HUES48 (cell line): ENCODE results near the gene PELI3.

Experiments
- H3K27ac ChIP-seq: one replicate; pipeline ENCODE4 v1.7.0; 2013; ENCODE audit warnings: low read depth, low read length, inconsistent platforms
- H3K27me3 ChIP-seq: 2 replicates; pipeline ENCODE4 v1.6.1; 2013; ENCODE audit warnings: mild to moderate bottlenecking, low read length; ENCODE audit not compliant: control insufficient read depth, insufficient read depth
- H3K36me3 ChIP-seq: 2 replicates; pipeline ENCODE4 v1.6.1; 2013; ENCODE audit warnings: low read length; ENCODE audit not compliant: control insufficient read depth, insufficient read depth
- H3K4me1 ChIP-seq: 2 replicates; pipeline ENCODE4 v1.6.1; 2013; ENCODE audit warnings: mild to moderate bottlenecking, low read length; ENCODE audit not compliant: control insufficient read depth, insufficient read depth
- H3K4me3 ChIP-seq: 2 replicates; pipeline ENCODE4 v1.5.1; 2013; ENCODE audit warnings: mild to moderate bottlenecking, low read depth, low read length
- H3K9ac ChIP-seq: 2 replicates; pipeline ENCODE4 v1.6.1; 2013; ENCODE audit warnings: mild to moderate bottlenecking, low read depth, low read length, moderate library complexity
- H3K9me3 ChIP-seq: 2 replicates; pipeline ENCODE4 v1.6.1; 2013; ENCODE audit warnings: low read length; ENCODE audit not compliant: control insufficient read depth, insufficient read depth

Gene PELI3

GRCh38 chr11:66465373-66466224, 1.1 kb upstream of the PELI3 start:
- Histone ChIP-seq H3K4me3 (peak overlapping the region; percentile 73), H3K27ac (no peak overlapping the region), H3K9ac (no peak overlapping the region), H3K9me3 (peaks cover 8% of the 10 kb centered on the region; the same call in 1 of the 2 replicates), H3K4me1 (peaks cover 22% of the 10 kb centered on the region), H3K36me3 (no peaks in the 10 kb centered on the region), H3K27me3 (no peaks in the 10 kb centered on the region)

DNA sequence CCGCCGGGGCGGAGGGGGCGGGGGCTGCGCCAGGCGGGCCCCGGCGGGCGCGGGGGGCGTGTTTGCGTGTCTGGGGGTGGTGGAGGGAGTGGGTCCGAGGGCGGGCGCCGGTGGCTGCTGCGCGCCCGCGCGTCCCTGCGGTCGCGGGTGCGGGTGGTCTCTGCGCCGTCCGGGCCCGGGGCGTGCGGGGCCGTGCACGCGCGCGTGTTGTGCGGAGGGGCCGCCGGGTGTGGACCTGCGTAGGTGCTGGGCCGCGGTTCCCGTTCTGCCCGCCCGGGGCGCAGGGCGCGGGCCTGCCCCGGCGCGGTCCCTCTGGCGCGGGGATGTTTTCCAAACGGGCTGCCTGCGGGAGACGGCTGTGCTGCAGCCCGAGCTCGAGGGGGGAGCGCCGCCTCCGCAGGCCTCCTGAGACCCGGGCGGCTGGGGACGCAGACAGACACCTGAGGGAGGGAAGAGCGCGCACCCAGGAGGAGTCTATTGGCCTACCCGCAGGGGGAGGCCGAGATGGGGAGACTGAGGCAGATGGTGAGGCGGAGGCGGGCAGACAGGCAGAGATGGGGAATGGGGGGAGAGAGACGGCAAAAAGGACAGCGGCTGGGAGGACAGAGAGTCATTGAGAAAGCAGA, 442 bp downstream of the PELI3 start:
- peaks cover 22% of the 10 kb centered on the region for H3K4me1 ChIP-seq
- H3K9me3 ChIP-seq = peaks cover 8% of the 10 kb centered on the region; the same call in 1 of the 2 replicates
- peaks cover 4% of the 10 kb centered on the region; the same call in 1 of the 2 replicates for H3K36me3 ChIP-seq
- peak overlapping the region; percentile 73 for H3K4me3 ChIP-seq
- no peak overlapping the region for H3K27ac ChIP-seq
- peak overlapping the region; percentile 10; the same call in 1 of the 2 replicates for H3K9ac ChIP-seq
- H3K27me3 ChIP-seq = no peaks in the 10 kb centered on the region

DNA sequence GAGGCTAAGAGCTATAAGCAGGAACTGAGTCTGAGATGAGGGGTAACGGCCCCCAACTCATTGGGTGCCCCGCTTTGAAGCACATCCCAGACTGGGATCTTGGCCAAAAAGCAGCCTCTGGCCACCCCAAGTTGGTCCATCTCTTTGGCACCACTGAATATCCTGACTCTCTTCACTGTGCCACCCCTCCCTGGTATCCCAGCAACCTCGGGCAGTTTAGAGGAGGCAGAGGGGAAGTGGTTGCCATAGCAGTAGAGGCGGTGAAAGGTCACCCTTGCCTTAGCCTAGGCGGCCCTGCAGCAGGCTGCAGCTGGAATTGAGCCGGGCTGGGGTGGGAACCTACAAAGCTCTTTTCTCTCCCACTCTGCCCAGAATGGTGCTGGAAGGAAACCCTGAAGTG, 1.1 kb downstream of the PELI3 start:
- H3K36me3 ChIP-seq = peaks cover 10% of the 10 kb centered on the region
- H3K27ac ChIP-seq = no peak overlapping the region
- H3K4me3 ChIP-seq = peak overlapping the region; percentile 73; the same call in 1 of the 2 replicates
- peaks cover 22% of the 10 kb centered on the region for H3K4me1 ChIP-seq
- no peaks in the 10 kb centered on the region for H3K27me3 ChIP-seq
- H3K9me3 ChIP-seq = peaks cover 3% of the 10 kb centered on the region; the same call in 1 of the 2 replicates
- no peak overlapping the region for H3K9ac ChIP-seq

GRCh38 chr11:66468691-66469090, 2.0 kb downstream of the PELI3 start:
- Histone ChIP-seq H3K36me3 (peaks cover 19% of the 10 kb centered on the region), H3K9ac (no peak overlapping the region), H3K9me3 (no peaks in the 10 kb centered on the region), H3K4me1 (peaks cover 22% of the 10 kb centered on the region), H3K27ac (no peak overlapping the region), H3K27me3 (no peaks in the 10 kb centered on the region), H3K4me3 (no peak overlapping the region)

DNA sequence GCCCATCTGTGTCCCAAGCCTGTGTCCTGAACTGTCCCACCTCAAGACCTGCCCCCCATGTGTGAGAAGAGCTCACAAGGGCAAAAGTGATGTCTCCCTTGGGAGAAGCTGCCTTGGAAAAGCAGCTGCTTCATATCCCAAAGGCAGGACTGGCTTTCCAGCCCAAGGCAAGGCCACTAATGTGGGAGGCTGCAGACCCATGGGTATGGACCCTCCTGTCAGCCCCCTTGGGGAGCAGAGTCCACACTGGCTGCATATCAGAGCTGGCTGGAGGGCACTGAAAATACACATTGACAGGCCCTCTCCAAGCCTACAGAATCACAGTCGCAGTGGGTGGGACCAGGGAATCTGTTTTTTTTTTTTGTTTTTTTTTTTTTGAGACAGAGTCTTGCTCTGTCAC, 2.7 kb downstream of the PELI3 start:
- H3K27ac ChIP-seq = no peak overlapping the region
- H3K36me3 ChIP-seq = peaks cover 26% of the 10 kb centered on the region
- no peaks in the 10 kb centered on the region for H3K9me3 ChIP-seq
- H3K4me3 ChIP-seq = no peak overlapping the region
- no peaks in the 10 kb centered on the region for H3K27me3 ChIP-seq
- no peak overlapping the region for H3K9ac ChIP-seq
- peaks cover 22% of the 10 kb centered on the region for H3K4me1 ChIP-seq

DNA sequence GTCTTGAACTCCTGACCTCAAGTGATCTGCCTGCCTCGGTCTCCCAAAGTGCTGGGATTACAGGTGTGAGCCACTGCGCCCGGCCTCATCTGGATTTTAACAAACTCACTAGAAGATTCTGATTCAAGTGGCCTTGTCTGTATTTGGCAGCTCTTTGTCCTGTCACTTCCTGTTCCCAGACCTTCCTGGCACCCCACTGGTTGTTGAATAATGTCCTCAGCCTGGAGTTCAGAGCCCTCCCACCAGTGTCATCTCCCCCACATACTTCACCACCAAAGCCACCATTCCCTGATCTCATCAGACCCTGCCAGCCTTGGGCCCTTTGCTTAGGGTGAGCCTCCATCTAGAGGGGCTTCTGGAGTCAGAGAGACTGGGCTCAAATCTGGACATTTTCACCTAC, 3.3 kb downstream of the PELI3 start:
- Histone ChIP-seq H3K4me3 (no peak overlapping the region), H3K9ac (no peak overlapping the region), H3K9me3 (no peaks in the 10 kb centered on the region), H3K27me3 (no peaks in the 10 kb centered on the region), H3K4me1 (peaks cover 18% of the 10 kb centered on the region), H3K27ac (peak overlapping the region; percentile 39), H3K36me3 (peaks cover 27% of the 10 kb centered on the region)

- H3K27me3 ChIP-seq = no peaks in the 10 kb centered on the region
- no peak overlapping the region for H3K9ac ChIP-seq
- H3K9me3 ChIP-seq = no peaks in the 10 kb centered on the region
- H3K27ac ChIP-seq = no peak overlapping the region
- H3K4me1 ChIP-seq = peaks cover 10% of the 10 kb centered on the region; the same call in 1 of the 2 replicates
- peaks cover 27% of the 10 kb centered on the region for H3K36me3 ChIP-seq
- no peak overlapping the region for H3K4me3 ChIP-seq
These were observed 4.4 kb downstream of the PELI3 start for GRCh38 chr11:66471142-66471541.

GRCh38 chr11:66472054-66472453, 5.3 kb downstream of the PELI3 start:
- H3K36me3 ChIP-seq = peaks cover 27% of the 10 kb centered on the region
- no peak overlapping the region for H3K9ac ChIP-seq

GRCh38 chr11:66473167-66473566, 6.5 kb downstream of the PELI3 start:
- Histone ChIP-seq H3K9ac (no peak overlapping the region), H3K4me1 (peaks cover 6% of the 10 kb centered on the region; the same call in 1 of the 2 replicates), H3K4me3 (no peak overlapping the region), H3K9me3 (no peaks in the 10 kb centered on the region), H3K27me3 (no peaks in the 10 kb centered on the region), H3K36me3 (peaks cover 27% of the 10 kb centered on the region), H3K27ac (no peak overlapping the region)

More at GRCh38 chr11:66472054-66472453, 5.3 kb downstream of the PELI3 start:
- H3K27me3 ChIP-seq = no peaks in the 10 kb centered on the region
- H3K4me1 ChIP-seq = peaks cover 10% of the 10 kb centered on the region; the same call in 1 of the 2 replicates
- no peak overlapping the region for H3K4me3 ChIP-seq
- H3K27ac ChIP-seq = no peak overlapping the region
- no peaks in the 10 kb centered on the region for H3K9me3 ChIP-seq

DNA sequence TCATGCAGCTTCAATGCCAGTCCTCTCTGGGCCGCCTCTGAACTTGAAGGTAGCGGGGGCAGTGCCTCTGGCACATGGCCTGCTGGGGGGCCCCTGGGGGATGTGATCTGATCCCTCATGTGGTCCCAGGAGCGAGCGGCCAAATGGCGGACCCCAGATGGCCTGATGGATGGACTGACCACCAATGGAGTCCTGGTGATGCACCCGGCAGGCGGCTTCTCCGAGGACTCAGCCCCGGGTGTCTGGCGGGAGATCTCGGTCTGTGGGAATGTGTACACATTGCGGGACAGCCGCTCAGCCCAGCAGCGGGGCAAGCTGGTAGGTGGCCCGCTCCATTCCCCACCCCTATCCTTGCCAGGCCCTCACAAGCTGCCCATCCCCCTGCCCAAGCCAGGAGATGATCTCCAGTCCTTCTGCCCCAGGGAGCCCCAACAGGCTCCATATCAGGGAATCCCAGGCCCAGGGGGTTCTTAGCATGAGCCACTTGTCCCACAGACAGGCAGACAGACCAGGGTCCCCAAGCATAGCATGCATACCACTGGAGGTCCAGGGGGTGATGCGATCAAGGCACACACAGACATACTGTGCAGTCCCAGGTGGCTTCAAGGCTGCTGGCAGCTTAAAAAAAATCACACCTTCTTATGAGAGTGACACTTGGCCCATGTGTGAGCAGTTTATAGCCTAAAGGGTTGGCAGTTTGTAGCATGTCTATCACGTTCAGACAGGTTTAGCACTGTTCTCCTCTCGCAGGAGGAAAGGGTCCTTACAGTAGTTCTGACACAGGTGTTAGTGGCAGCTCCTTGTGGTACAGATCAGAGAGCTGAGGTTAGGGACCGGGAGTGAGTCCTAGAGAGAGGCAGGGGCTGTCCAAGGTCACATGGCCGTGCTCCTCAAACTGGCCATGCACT, 7.2 kb downstream of the PELI3 start:
- Histone ChIP-seq H3K9me3 (no peaks in the 10 kb centered on the region), H3K9ac (no peak overlapping the region), H3K4me1 (peaks cover 6% of the 10 kb centered on the region; the same call in 1 of the 2 replicates), H3K4me3 (no peak overlapping the region), H3K36me3 (peaks cover 27% of the 10 kb centered on the region), H3K27me3 (no peaks in the 10 kb centered on the region), H3K27ac (peak overlapping the region; percentile 22)
